Left lung (tissue), 10 donors: ENCODE measurements around the gene TMEM203. TPM values are rescaled to one million over a fixed set of nuclear protein-coding genes. Genes with fewer than 3 reads are reported as not detected.

ENCODE experiments used
- ATAC-seq: fragments of 200-7000 bp; cut with Tn5 transposase; one replicate; pipeline ENCODE4 v1.9.1; 2020; ENCODE audit warnings: moderate library complexity
- DNase-seq, 4 donors: peaks; one replicate each; pipeline ENCODE4 v3.0.0-alpha.2; 2013 to 2020
- H3K27ac ChIP-seq, 2 donors: fragments of 200-600 bp; sonication (generic) in 1 of 2; one replicate each; pipeline versions ENCODE4 v1.5.0 to v1.8.0; 2020 to 2021
- H3K27me3 ChIP-seq, 2 donors: fragments of 200-600 bp; sonication (generic) in 1 of 2; one replicate each; pipeline versions ENCODE4 v1.5.0 to v1.8.0; 2020 to 2021
- H3K36me3 ChIP-seq, 2 donors: fragments of 200-600 bp; sonication (generic) in 1 of 2; one replicate each; pipeline versions ENCODE4 v1.5.0 to v1.8.0; 2020 to 2021
- H3K4me1 ChIP-seq, 2 donors: fragments of 200-600 bp; one replicate each; pipeline ENCODE4 v1.8.0; 2021
- H3K4me3 ChIP-seq, 2 donors: fragments of 200-600 bp; sonication (generic) in 1 of 2; one replicate each; pipeline versions ENCODE4 v1.5.0 to v1.8.0; 2020 to 2021; ENCODE audit warnings: mild to moderate bottlenecking in 1 of 2
- H3K9me3 ChIP-seq, 2 donors: fragments of 200-600 bp; sonication (generic) in 1 of 2; one replicate each; pipeline versions ENCODE4 v1.5.0 to v1.8.0; 2020 to 2021
- CTCF ChIP-seq, 2 donors: fragments of 200-600 bp; sonication (generic) in 1 of 2; IDR thresholded peaks; one replicate each; pipeline versions ENCODE4 v1.5.0 to v1.8.0; 2021; ENCODE audit warnings: antibody characterized with exemption in 2 of 2
- intact Hi-C, 2 donors: fragments of 100-400 bp; cut with DNase I; formaldehyde crosslinking; loops; one replicate each; pipeline versions ENCODE4 v1.11.2 to v1.14.2; 2022
- polyA plus RNA-seq, 6 donors: library from polyadenylated mRNA; unstranded; fragments of 120-200 nt; gene quantifications; one replicate each; pipeline ENCODE4 v1.2.1, GENCODE V29; 2013; ENCODE audit not compliant: insufficient read length in 6 of 6
- total RNA-seq, 2 donors: library from RNA; stranded (reverse); fragmentation: NEBNext Ultra II Directional; extraction: Animal tissue kit (Norgen Biotek cat#: 25700); gene quantifications; one replicate each; pipeline ENCODE4 v1.2.1, GENCODE V29; 2021
- donor health status: DM: no; HTN: yes; CAD: no.
- donor health status: DM: no; HTN: no; CAD: no.

Gene TMEM203
- total and polyA plus RNA-seq, 8 donors, result 30.4 to 37.8 (median 31.8) TPM

GRCh38 chr9:137223078-137223970, 17.9 kb upstream of the TMEM203 start:
- no peak for TF ChIP-seq CTCF (IDR thresholded peaks at IDR 0.05)
- H3K36me3 ChIP-seq, result no peaks in the 10 kb centered on the region
- peak; percentile 86 for ATAC-seq
- H3K27me3 ChIP-seq, result peaks cover 0 to 35% of the 10 kb centered on the region in 2 donors
- H3K9me3 ChIP-seq, result no peaks in the 10 kb centered on the region
- intact Hi-C loops, result no loop called here
- peak overlapping the region; percentile 86 to 90 for H3K27ac ChIP-seq
- H3K4me1 ChIP-seq, result peaks cover 12 to 56% of the 10 kb centered on the region in 2 donors
- peak overlapping the region; percentile 47 to 70 for H3K4me3 ChIP-seq
- peak; percentile 90 to 98 (median 97) for DNase-seq

DNA sequence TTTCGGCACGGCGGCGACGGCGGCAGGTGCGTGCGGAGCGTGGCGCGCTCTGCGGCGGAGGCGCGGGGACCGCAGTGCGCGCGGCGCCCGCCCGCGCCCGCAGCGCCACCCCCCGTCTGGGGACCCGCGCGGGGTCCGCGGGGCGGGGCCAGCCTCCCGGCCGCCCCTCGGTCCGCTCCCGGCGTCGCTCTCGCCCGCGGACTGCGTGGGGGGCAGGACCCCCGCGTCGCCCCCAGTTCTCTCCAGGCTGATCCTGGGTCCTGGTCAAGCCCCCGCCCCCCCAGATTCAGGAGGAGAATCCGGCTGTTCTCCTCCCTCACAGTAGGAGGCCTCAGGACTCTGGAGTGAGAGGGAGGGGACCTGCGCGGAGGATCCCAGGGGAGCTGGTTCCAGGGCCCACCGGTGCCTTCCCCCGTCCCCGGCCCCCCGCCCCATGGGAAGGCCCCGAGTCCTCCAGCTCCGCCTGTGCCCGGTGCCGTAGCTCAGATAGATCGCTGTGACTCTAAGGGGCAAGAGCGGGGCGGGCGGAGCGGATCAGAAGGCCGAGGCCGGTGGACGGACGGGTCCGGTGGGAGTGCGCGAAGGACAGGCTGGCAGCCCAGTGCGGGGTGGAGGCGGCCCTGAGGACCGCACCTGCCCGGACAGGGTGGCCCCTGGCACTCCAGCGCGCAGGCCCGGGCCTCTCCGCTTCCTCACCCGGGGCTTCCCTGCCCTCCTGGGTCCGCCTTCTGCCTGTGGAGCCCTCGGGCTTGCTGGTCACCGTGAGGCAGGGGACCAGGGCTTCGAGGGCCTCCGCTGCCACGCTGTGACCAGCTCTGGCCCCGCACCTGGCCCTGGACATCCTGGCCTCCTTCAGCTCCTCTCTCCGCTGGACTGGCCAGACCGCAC, 17.0 kb upstream of the TMEM203 start, which contains the start of gene RNF208:
RNF208 (minus strand) TSS at position 51 of the 888 bp plus-strand sequence. CDS start 1,028 bp downstream, outside the sequence.
- DNase-seq (no peak), ATAC-seq (peak; percentile 2)
- intact Hi-C loops, result no loop called here
- Histone ChIP-seq H3K4me1 (peaks cover 17 to 63% of the 10 kb centered on the region in 2 donors), H3K36me3 (no peaks in the 10 kb centered on the region), H3K27me3 (peaks cover 0 to 29% of the 10 kb centered on the region in 2 donors), H3K27ac (peak within 1 kb of the TSS; percentile 86 to 90), H3K4me3 (peak within 1 kb of the TSS; percentile 47 to 70), H3K9me3 (no peaks in the 10 kb centered on the region)
- no peak for TF ChIP-seq CTCF (IDR thresholded peaks at IDR 0.05)

DNA sequence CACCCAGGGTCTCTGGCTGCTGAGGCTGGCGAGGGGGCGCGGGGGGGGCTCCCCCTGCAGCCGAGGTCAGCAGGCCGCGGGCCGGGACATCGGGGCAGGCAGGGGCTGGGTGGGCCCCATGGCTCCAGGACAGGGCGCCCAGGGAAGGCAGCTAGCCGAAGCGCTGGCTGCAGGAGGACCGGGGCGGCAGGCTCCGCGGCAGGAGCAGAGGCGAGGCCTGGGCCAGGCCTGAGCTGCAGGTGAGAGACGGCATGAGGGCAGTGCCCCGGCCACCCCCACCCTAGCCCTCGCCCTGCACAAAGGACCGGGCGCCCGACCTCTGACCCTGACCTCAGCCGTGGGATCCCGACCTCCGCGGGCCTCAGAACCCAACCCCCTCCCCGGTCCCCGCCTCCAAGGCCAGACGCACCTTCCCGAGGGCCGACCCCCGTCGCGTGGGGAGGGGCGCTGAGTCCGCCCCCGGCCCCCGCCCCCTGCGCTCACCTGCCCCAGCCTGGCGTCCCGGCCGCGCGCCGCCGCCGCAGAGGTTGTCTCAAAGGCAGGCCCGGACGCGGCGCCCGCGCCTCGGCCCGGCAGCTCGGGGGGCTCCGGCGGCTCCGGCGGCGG, 16.2 kb upstream of the TMEM203 start:
- H3K27ac ChIP-seq, result no peak overlapping the region
- peaks cover 16 to 64% of the 10 kb centered on the region in 2 donors for H3K4me1 ChIP-seq
- no peak for TF ChIP-seq CTCF (IDR thresholded peaks at IDR 0.05)
- peaks cover 0 to 3% of the 10 kb centered on the region in 2 donors for H3K36me3 ChIP-seq
- H3K27me3 ChIP-seq, result peaks cover 0 to 20% of the 10 kb centered on the region in 2 donors
- intact Hi-C loops, result no loop called here
- no peaks in the 10 kb centered on the region for H3K9me3 ChIP-seq
- no peak for ATAC-seq
- peak overlapping the region; percentile 11 to 31 for H3K4me3 ChIP-seq
- no peak for DNase-seq

DNA sequence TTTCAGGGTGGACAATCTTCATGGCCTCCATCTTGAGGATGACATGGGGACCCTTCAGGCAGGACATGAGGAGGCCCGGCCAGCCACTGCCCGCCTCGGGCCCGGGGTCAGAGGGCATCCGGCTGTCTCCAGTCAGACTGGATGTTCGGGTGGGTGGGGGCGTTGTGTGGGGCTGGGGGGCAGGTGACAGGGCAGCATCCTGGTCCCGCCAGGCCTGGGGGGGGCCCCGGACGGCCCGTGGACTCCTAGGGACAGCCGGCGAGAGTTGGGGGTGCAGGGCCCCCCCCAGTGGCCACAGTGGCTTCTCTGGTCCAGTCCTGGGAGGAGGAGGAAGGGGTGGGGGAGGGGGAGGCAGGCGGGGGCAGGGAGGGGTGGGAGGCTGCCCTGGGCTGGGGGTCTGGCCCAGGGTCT, 15.7 kb upstream of the TMEM203 start:
- intact Hi-C loops, result no loop called here
- peak overlapping the region in 1 of 2 donors; percentile 31 for H3K4me3 ChIP-seq
- no peak overlapping the region for H3K27ac ChIP-seq
- TF ChIP-seq CTCF (IDR thresholded peaks at IDR 0.05), result no peak
- ATAC-seq, result no peak
- H3K9me3 ChIP-seq, result no peaks in the 10 kb centered on the region
- DNase-seq, result no peak
- H3K27me3 ChIP-seq, result peaks cover 0 to 18% of the 10 kb centered on the region in 2 donors
- peaks cover 16 to 60% of the 10 kb centered on the region in 2 donors for H3K4me1 ChIP-seq
- H3K36me3 ChIP-seq, result peaks cover 0 to 8% of the 10 kb centered on the region in 2 donors
